GM21825 (cell line): ENCODE measurements around the gene CCDC117.
"Not testable (repeated sequence)": the region's sequence is repeated elsewhere in the genome, so short reads cannot be mapped to it uniquely, and the experiment has no call there.

Source experiments
- ATAC-seq: cut with Tn5 transposase; IDR thresholded peaks from one replicate; pipeline ENCODE4 v1.9.1; 2021; ENCODE audit warnings: mild to moderate bottlenecking, moderate library complexity; ENCODE audit not compliant: unreplicated experiment

Gene CCDC117, protein sequence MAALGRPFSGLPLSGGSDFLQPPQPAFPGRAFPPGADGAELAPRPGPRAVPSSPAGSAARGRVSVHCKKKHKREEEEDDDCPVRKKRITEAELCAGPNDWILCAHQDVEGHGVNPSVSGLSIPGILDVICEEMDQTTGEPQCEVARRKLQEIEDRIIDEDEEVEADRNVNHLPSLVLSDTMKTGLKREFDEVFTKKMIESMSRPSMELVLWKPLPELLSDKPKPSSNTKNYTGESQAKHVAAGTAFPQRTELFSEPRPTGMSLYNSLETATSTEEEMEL

DNA sequence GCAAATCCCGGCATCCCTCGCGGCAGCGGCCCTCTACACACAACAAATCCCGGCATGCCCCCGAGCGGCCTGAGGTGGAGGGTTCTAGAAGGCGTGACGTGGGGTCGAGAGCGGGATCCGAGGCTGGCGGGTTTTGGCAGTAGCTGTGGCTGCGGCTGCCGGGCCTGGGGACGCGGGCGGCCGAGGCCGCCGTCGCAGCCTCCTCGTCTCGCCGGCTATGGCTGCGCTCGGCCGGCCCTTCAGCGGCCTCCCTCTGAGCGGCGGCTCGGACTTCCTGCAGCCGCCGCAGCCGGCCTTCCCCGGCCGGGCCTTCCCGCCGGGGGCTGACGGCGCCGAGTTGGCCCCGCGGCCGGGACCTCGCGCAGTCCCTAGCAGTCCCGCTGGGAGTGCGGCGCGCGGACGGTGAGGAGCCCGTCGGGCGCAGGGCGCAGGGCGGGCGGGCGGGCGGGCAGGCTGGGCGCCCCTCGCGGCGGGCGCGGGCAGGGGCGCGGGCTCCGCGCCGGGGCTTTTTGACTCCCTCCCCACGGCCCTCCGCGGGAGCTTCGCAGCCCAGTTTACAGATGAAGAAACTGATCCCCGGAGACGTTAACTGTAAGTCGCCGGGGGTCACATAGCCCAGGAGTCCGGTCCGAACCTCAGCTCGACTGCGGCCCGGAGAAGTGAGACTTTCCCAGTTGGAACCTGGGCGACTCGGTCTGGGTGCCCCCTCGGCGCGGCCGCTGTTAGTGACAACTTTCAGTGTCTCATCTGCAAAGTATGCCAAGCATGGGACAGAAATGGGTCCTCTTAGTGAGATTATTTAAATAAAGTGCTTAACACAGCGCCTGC, at the start of gene CCDC117:
CCDC117 (plus strand) TSS at position 63 of the 828 bp plus-strand sequence; CDS start at position 218, 155 bp downstream.
- ATAC-seq, result peak; percentile 91

DNA sequence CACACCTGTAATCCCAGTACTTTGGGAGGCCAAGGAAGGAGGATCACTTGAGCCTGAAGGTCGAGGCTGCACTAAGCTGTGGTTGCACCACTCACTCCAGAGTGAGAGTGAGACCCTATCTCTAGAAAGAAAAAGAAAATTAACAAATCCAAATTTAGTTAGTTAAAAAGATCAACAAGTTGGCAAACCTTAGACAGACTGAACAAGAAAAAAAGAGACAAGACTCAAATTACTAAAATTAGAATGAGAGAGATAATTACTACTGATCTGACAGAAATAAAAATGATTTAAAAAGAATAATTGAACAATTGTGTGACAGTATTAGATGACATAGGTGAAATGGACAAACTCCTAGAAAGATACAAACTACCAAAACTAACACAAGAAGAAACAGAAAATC, 44.5 kb upstream of the CCDC117 start:
- no peak for ATAC-seq

DNA sequence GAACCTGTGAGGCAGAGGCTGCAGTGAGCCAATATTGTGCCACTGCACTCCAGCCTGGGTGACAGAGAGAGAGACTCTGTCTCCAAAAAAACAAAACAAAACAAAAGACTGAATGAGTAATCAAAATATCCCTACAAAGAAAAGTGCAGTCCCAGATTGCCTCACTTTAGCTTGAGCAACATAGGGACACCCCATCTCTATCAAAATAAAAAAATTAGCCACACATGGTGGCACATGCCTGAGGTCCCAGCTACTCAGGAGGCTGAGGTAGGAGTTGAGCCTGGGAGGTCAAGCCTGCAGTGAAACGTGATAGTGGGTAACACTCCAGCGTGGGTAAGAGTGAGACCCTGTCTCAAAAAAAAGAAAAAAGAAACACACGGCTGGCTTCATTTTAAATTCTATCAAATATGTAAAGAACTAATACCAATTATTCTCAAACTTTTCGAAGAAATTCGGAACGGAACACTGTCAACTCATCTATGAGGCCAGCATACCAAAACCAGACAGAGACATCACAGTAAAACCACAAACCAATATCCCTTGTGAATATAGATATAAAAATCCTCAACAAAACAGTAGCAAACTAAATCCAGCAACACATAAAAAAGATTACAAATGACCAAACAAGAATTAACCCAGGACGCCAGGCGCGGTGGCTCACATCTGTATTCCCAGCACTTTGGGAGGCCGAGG, 43.7 kb upstream of the CCDC117 start:
- no peak for ATAC-seq

DNA sequence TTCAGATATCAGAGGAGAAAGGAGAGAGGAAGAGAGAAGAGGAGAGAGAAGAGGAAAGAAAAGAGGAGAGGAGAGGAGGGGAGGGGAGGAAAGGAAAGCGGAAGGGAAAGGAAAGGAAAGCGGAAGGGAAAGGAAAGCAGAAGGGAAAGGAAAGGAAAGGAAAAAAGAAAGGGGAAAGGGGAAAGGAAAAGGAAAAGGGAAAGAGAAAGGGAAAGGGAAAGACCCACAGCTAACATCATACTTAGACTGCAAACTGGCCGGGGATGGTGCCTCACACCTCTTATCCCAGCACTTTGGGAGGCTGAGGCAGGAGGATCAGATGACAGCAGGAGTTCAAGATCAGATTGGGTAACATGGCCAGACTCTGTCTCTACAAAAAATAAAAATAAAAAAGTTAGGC, 42.3 kb upstream of the CCDC117 start:
- ATAC-seq, result no peak

DNA sequence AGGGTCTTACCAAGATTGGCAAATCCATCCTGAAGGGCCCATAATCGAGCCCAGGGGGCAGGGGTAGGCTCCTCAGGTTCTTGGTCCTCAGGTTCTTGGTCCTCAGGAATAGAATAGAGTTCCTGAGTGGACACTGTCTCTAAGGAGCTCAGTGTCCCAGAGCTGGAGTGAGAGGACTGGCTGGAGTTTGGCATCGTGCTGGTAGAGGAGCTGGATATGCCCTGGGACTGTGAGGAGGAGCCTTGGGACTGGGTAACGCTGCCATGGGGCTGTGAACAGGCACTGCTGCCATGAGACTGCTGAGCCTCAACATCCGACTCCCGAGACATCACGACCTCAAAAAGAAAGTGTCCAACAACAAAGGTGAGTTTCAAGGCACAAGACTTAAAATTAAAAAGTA, 38.1 kb upstream of the CCDC117 start:
- ATAC-seq, result no peak

DNA sequence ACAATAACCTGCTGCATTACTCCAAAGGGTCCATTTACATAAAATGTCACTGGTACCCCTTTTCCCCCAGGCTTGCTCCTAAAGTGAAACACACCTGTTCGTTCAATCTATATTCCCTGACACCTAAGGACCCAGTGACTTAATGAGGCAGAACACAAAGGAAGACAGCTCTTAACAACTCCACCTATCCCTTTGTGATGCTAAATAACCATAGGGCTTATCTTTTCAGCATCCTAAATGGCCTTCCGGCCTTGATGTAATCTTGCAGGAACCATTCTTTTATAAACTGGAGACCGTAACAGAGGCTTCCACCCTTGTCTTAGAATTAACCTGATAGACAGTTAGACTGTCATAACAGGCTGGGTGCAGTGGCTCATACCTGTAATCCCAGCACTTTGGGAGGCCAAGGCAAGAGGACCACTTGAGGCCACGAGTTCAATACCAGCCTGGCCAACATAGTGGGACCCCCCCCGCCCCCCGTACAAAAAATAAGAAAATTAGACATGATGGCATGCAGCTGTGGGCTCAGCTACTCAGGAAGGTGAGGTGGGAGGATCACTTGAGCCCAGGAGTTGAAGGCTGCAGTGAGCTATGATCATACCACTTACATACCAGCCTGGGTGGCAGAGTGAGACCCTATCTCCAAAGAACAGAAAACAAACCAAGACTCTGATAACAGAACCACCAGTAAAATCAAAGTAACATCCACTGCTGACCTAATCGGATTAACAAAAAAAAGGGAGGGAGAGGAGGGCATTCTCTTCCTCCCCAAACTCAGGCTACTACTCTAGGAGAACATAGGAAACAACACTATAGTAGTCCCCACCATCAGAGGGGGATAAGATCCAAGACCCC, 36.0 kb upstream of the CCDC117 start:
- no peak for ATAC-seq

DNA sequence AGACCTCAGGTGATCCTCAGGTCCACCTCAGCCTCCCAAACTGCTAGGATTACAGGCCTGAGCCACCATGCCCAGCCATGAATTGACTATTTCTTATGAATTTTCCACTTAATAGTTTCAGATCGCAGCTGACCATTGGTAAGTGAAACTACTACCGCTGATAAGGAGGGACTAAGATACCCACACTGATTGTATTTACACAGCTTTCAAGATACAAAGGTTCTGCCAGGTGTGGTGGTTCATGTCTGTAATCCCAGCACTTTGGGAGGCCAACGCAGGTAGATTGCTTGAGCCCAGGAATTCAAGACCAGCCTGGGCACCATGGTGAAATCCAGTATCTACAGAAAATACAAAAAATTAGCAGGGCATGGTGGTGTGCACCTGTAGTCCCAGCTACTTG, 34.8 kb upstream of the CCDC117 start:
- no peak for ATAC-seq

DNA sequence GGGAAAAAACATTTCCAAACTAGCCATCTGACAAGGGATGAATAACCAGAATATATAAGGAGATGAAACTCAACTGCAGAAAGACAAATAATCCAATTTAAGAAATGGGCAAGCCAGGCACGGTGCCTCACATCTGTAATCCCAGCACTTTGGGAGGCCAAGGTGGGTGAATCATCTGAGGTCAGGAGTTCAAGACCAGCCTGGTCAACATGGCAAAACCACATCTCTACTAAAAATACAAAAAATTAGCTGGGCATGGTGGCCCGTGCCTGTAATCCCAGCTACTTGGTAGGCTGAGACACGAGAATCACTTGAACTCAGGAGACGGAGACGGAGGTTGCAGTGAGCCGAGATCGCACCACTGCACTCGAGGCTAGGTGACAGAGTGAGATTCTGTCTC, 33.6 kb upstream of the CCDC117 start:
- ATAC-seq, result not testable (repeated sequence)

DNA sequence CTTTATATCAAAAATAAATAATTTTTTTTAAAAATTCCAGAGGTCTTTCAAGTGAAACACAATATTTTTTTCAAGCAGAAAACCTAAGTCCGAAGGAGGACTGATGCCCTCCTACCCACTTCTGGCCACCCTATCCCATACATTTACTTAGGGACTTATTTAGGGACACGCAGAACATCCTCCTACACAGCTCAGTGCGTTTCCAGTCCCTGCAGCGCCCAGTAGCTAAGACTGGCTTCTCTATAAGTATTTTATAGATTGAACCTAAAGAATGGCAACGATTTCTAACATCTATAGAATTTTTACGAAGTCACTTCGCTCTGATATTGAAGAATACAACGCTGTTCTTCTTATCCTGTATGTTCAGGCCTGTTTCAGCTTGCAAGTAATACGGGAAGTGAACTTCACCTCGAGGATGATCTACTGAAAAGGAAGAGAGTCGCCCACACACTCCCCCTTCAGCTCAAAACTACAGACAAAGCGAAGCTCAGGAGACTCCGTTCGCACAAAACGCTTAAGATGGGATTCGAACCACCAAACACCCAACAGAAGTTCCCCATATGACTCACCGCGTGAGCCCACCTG, 31.2 kb upstream of the CCDC117 start:
- ATAC-seq, result no peak

DNA sequence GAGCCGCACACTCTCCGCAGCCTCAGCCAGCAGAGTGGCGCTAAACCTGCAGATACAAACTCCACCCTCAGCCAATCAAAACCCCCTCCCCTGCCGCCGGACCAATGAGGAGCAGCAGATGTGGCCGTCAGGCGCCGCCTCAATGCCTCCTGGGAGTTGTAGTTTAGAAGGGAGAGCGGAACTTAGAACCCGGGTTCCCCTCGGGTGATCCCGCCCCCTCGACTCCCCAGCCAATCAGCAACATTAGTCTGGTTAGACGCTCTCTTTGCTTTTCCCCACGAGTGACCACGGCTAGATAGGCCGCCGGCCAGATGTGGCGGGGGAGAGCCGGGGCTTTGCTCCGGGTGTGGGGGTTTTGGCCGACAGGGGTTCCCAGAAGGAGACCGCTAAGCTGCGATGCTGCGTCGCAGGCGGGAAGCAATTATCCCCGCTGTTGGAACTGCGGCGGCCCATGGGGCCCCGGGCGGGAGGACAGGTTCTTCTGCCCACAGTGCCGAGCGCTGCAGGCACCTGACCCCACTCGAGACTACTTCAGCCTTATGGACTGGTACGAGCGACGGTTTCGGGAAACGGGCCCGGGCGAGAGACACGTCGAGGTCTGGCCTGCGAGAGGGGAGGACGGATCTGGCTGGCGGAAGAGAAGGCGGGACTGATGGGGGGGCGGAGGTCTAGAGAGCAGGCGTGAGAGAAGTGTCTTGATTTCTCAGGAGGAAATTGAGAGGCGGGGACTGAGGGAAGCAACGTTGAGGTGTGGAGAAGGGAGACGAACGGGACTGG, 30.5 kb upstream of the CCDC117 start, which contains the start of the genes CHEK2 and HSCB:
CHEK2 (minus strand) TSS at position 36 of the 777 bp plus-strand sequence. CDS start 7,099 bp downstream, outside the sequence.
HSCB (plus strand) TSS at position 255 of the 777 bp plus-strand sequence; CDS start at position 312, 57 bp downstream.
- ATAC-seq, result peak; percentile 86

DNA sequence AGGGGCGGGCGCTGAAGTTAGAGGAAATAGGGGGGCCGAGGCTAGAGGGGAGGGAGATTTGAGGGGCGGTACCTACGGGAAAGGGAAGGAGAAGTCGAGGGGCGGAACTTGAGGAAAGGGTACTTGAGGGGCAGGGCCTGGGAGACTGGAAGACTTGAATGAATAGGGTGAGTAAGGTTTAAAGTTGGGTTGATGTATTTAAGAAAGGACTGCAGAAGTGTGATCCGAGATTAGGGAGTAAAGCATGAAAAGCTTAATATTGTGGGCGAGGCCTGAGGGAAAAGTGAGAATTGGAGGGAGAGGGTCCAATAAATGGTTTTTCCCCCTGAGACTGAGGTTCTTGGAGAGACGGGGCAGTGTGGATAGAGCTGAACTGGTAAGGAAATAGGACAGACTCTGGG, 29.9 kb upstream of the CCDC117 start:
- no peak for ATAC-seq

DNA sequence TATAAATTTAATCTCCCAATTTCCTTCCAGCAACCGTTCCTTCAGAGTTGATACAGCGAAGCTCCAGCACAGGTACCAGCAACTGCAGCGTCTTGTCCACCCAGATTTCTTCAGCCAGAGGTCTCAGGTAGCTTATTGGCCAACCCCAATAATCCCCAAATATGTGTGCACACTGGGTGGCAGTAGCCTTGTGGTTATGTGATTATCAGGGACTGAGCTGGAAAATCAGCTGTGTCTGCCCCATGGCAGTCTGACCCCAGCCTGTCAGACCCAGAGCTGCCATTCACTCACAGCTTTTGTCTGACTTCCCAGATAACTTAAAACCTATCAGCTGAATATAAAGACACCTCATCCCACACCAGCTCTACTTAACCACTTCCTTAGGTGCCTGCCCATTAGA, 28.6 kb upstream of the CCDC117 start:
- ATAC-seq, result no peak

DNA sequence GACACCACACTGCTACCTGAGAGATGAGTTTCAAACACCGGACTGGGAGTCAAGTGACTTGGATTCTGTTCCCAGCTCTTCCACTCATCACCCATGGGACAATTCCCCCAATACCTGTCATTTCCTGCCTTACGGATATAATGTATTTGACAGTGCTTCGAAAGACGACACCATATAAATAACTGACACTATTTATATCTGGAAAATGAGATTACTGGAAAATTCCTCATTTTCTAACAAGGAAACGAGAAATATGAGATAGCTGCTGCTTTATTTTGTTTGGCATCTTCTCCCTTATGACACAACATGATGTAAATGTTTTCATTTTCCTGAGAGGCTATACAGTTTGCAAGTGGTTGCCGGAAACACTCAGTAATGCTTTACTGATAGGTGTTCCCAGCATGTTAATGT, 22.0 kb upstream of the CCDC117 start:
- no peak for ATAC-seq

DNA sequence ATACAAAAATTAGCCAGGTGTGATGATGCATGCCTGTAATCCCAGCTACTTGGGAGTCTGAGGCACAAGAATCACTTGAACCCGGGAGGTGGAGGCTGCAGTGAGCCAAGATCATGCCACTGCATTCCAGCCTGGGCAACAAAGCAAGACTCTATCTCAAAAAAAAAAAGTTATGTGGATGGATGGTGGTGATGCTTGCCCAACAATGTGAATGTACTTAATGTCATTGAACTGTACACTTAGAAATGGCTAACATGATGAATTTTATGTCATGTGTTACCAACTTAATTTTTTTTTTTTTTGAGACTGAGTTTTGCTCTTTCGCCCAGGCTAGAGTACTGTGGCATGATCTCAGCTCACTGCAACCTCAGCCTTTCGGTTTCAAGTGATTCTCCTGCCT, 18.0 kb upstream of the CCDC117 start:
- ATAC-seq, result not testable (repeated sequence)

DNA sequence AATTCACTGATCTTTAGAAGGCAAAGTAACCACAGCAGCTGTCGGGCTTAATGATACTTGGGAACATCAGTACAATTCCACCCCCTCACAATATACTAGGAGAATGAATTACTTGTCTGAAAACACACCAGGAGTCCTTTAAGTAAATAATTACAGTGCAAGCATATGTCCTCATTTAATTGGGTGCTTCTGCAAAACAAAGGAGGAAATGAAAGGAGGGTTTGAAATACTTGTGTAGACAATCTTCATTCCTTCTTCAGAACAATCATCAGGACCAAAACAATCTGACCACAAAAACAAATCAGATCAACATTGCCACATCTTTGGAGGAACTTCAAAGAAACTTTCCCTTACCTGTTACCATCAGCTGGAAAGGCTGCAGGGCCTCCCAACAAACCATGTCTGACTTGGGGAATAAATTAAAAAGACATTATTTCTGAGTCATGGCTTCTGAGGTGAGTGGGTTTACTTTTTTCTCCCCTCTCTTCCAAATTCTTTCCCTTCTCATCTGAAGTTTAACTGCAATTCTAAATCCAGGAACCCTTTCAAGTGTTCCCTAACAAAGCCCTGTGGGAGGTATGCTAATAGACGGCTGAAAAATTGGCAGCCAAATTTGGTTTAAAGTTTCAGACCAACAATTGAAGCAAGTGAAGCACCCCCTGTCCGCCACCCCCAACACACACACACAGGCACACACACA, 12.5 kb upstream of the CCDC117 start:
- no peak for ATAC-seq

DNA sequence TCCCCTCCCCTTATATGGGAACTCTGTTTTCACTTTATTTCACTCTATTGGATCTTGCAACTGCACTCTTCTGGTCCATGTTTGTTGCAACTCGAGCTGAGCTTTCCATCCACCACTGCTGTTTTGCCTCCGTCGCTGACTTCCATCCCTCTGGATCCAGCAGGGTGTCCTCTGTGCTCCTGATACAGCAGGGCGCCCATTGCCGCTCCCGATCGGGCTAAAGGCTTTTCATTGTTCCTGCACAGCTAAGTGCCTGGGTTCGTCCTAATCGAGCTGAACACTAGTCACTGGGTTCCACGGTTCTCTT, 11.1 kb upstream of the CCDC117 start:
- no peak for ATAC-seq

DNA sequence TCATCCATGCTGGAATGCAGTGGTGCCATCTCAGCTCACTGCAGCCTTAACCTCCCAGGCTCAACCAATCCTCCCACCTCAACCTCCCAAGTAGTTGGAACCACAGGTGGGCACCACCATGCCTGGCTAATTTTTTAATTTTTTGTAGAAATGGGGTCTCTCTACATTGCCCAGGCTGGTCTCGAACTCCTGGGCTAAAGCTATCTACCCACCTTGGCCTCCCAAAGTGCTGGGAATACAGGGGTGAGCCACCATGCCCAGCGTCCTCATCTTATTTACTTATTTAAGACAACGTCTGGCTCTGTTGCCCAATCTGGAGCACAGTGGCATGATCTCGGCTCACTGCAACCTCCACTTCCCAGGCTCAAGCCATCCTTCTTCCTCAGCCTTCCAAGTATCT, 10.5 kb upstream of the CCDC117 start:
- not testable (repeated sequence) for ATAC-seq

DNA sequence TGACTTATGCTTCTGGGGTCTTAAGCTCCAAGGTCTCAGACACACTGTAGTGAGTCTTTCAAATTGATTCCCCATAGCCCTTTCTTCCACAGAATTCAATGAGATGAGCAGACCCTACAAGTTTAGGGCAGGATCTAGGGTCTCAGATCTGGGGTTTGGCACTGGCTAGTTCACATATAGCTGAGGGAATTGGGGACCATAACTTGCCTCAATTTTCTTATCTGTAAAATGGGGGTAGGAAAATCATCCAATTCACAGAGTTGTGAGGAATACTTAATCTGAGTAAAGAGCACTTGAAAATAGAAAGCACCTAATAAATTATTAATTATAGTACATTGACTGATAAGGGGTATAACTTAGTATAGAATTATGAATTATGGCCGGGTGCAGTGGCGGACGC, 5.9 kb upstream of the CCDC117 start:
- no peak for ATAC-seq
